Cortex of kidney (tissue), 1 donor: ENCODE data around the gene SLFNL1.

ENCODE experiments used
- DNase-seq: peaks from one replicate; lab custom pipeline; 2025; lab: John Stamatoyannopoulos, UW

SLFNL1 gene

GRCh38 chr1:41020109-41020576 lies 1.4 kb downstream of the SLFNL1 start:
- no peak for DNase-seq

- DNase-seq: no peak
Observed at GRCh38 chr1:41019353-41019745, 2.2 kb downstream of the SLFNL1 start.

GRCh38 chr1:41018018-41018410 lies 3.5 kb downstream of the SLFNL1 start:
- DNase-seq: no peak

GRCh38 chr1:41017141-41018017 lies 4.1 kb downstream of the SLFNL1 start:
- DNase-seq: no peak

GRCh38 chr1:41015897-41016470 lies 5.5 kb downstream of the SLFNL1 start:
- no peak for DNase-seq

GRCh38 chr1:41015281-41015896 lies 6.1 kb downstream of the SLFNL1 start:
- no peak for DNase-seq

GRCh38 chr1:41014871-41015270 lies 6.7 kb downstream of the SLFNL1 start:
- DNase-seq: no peak

GRCh38 chr1:41013796-41014195 lies 7.7 kb downstream of the SLFNL1 start:
- no peak for DNase-seq

- DNase-seq: no peak
Observed at GRCh38 chr1:41013024-41013423, 8.5 kb downstream of the SLFNL1 start.

- DNase-seq: no peak
Observed at GRCh38 chr1:41010345-41010744, 11.2 kb downstream of the SLFNL1 start.

GRCh38 chr1:41009466-41009865 lies 12.1 kb downstream of the SLFNL1 start:
- no peak for DNase-seq

GRCh38 chr1:41006942-41007865 lies 14.3 kb downstream of the SLFNL1 start:
- no peak for DNase-seq

- DNase-seq: no peak
Observed at GRCh38 chr1:41005876-41006275, 15.6 kb downstream of the SLFNL1 start.

- no peak for DNase-seq
Observed at GRCh38 chr1:41003640-41004220, 17.8 kb downstream of the SLFNL1 start.

GRCh38 chr1:41003127-41003639 lies 18.3 kb downstream of the SLFNL1 start:
- no peak for DNase-seq

- no peak for DNase-seq
Observed at GRCh38 chr1:40998668-40999067, 22.9 kb downstream of the SLFNL1 start.

GRCh38 chr1:40997096-40997495 lies 24.4 kb downstream of the SLFNL1 start:
- DNase-seq: no peak

- DNase-seq: no peak
Observed at GRCh38 chr1:40989066-40989465, 32.5 kb downstream of the SLFNL1 start.

- DNase-seq: no peak
Observed at GRCh38 chr1:40988280-40988679, 33.2 kb downstream of the SLFNL1 start.

- no peak for DNase-seq
Observed at GRCh38 chr1:40987439-40988276, 33.9 kb downstream of the SLFNL1 start.
